Activated CD8-positive, alpha-beta T cell treated with anti-CD3 and anti-CD28 coated beads, Interleukin-2, amount 10 ng/mL, durations not matched to agents 7 days and 5 days (primary cell): ENCODE measurements around the gene RASSF5. TPM values are rescaled to one million over a fixed set of nuclear protein-coding genes. Genes with fewer than 3 reads are reported as not detected.

ENCODE experiments used
- ATAC-seq: fragments of 150-1000 bp; cut with Tn5 transposase; one replicate; pipeline ENCODE4 v1.10.0; 2021; ENCODE audit warnings: moderate library complexity
- CTCF ChIA-PET: fragments of 350-600 bp; sonication (Branson Sonifier 250); formaldehyde crosslinking; loops from one replicate; lab custom pipeline; 2021; ENCODE audit warnings: antibody characterized with exemption; lab: Charles Lee
- POLR2A ChIA-PET: fragments of 350-600 bp; sonication (Branson Sonifier 250); formaldehyde crosslinking; loops from one replicate; lab custom pipeline; 2021; ENCODE audit warnings: antibody characterized with exemption; lab: Charles Lee
- DNase-seq: peaks from one replicate; pipeline ENCODE4 v3.0.0-alpha.2; 2020
- H3K27ac Mint-ChIP-seq: one replicate; pipeline ENCODE4 v1.8.0; 2021; ENCODE audit warnings: mild to moderate bottlenecking, mixed read lengths
- H3K27me3 Mint-ChIP-seq: one replicate; pipeline ENCODE4 v1.8.0; 2021; ENCODE audit warnings: low read depth, mixed read lengths
- H3K36me3 Mint-ChIP-seq: one replicate; pipeline ENCODE4 v1.8.0; 2021; ENCODE audit warnings: low read depth, mixed read lengths
- H3K4me1 Mint-ChIP-seq: one replicate; pipeline ENCODE4 v1.8.0; 2021; ENCODE audit warnings: low read depth, mixed read lengths
- H3K4me3 Mint-ChIP-seq: one replicate; pipeline ENCODE4 v1.8.0; 2021; ENCODE audit warnings: mild to moderate bottlenecking, mixed read lengths
- H3K9me3 Mint-ChIP-seq: one replicate; pipeline ENCODE4 v1.8.0; 2022; ENCODE audit warnings: mixed read lengths; ENCODE audit not compliant: insufficient read depth
- total RNA-seq, 2 experiments: library from RNA; stranded (reverse); gene quantifications; one replicate each; pipeline ENCODE4 v1.2.3, GENCODE V29; 2021

The RASSF5 gene
- total RNA-seq, 2 experiments from 2014 or later: 192 to 195 TPM

DNA sequence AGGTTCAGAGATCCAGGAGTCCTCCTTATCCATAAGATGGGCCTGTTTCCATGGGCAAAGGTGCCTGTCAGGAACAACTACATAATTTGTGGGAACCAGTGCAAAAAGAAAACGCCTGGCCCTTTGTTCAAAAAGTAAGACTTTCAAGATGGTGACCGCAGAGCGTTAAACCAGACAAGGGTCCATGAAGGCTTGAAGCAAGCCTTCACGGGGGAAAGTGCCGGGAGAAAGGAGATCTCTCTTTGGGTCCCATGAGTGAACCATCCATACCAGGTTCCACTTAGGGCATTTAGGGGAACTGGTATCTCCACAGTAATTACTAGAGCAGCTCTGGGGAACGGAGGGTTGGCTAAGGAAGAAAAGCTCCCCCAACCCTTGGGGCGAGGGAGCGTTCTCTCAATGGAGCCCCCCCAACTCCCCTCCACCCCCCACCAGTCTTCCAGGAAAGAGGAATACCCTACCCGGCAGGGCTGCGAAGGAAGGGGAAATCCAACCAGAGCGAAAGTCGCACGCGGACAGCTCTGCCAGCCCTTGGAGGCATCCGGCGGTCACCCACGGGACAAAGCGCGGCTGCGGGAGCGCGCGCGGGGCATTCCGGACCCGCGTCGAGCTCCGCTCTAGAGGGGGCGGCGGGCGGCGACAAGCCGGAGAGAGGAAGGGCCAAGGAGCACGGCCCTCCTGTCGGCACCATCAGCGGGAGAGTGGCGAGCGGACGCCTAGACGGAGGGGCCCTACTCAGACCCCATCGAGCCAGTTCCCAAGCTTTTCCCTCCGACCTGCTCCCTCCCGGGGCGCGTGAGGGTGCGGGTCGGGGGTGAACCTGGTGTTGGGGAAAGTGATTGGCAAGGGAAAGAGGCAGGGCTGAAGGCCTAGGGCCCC is 687 bp upstream of the RASSF5 start:
- no peaks in the 10 kb centered on the region for H3K9me3 Mint-ChIP-seq
- no peak overlapping the region for H3K27ac Mint-ChIP-seq
- ChIA-PET POLR2A (interaction anchor here (0.6 to 2.3 kb wide), 14 partner anchors 10 to 106 kb away, joined by 3 to 8 read pairs (median 3); partner anchors contain the start of genes EIF2D and IKBKE), CTCF (interaction anchor here (0.6 to 1.9 kb wide), 20 partner anchors 9 to 158 kb away, joined by 3 to 15 read pairs (median 4); partner anchors contain the start of genes DYRK3 and IKBKE)
- peak; percentile 42 for DNase-seq
- peak overlapping the region; percentile 73 for H3K4me3 Mint-ChIP-seq
- peak; percentile 32 for ATAC-seq
- peaks cover 45% of the 10 kb centered on the region for H3K4me1 Mint-ChIP-seq
- peaks cover 10% of the 10 kb centered on the region for H3K36me3 Mint-ChIP-seq
- H3K27me3 Mint-ChIP-seq: peaks cover 25% of the 10 kb centered on the region

DNA sequence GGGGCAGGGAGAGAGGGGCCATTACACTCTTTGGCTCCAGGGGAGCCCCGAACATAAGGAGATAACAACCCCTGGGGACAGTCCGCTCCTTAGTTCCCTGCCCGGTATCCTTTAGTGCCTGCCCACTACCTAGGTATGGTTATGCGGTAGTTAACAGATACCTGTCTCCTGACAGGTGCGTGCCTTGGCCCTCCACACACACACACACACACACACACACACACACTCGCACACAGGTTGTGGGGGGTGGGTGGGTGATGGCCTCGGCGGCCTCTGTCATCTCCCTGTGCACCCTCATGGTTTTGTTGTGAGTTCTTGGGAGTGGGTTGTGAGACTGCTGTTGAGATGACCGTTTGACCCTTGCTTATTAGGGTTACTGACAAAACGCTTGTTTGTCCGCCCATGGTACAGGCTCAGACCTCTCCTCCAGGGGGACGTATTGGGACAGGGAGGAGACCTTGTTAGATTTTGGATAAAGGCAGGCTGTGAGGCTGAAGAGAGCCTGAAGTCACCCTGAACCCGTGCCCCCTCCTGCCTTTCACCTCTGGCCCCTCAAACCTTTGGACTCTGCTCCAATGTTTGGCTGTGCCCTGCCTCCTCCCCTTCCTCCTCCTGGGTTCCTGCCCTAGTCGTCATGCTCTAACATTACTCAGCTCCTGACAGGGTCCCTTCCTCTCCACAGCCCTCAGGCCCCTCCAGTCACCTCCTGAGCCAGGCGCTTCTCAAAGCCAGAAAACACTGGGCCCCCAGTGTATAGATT is 979 bp downstream of the RASSF5 start:
- peaks cover 4% of the 10 kb centered on the region for H3K36me3 Mint-ChIP-seq
- H3K4me1 Mint-ChIP-seq: peaks cover 43% of the 10 kb centered on the region
- peaks cover 25% of the 10 kb centered on the region for H3K27me3 Mint-ChIP-seq
- ChIA-PET CTCF (no interaction called here), POLR2A (interaction anchor here (0.6 to 2.3 kb wide), 2 partner anchors 9 to 12 kb away, joined by 3 to 8 read pairs; no protein-coding TSS in a partner anchor)
- peak overlapping the region; percentile 66 for H3K4me3 Mint-ChIP-seq
- no peaks in the 10 kb centered on the region for H3K9me3 Mint-ChIP-seq
- no peak overlapping the region for H3K27ac Mint-ChIP-seq
- ATAC-seq (no peak), DNase-seq (no peak)

DNA sequence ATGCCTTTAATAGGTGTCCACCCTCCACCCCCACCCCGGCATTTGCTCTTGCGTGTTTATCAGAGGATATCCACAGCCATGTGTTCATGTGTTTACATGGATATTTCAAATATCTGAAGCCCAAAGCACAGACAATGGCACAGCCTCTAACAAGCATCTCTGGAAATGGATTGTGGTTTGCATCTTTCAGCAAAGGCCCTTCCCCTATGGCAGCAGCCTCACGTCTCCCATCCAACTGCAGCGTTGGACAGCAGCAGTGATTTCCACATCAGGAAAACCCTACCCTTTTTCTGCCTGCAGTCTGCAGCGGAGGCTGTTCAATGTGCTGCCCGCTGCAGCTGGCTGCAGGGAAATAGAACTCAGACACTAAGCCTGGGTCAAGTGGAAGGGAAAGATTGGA is 1.6 kb downstream of the RASSF5 start:
- Mint-ChIP-seq H3K27me3 (peaks cover 26% of the 10 kb centered on the region), H3K4me1 (peaks cover 36% of the 10 kb centered on the region), H3K9me3 (no peaks in the 10 kb centered on the region), H3K4me3 (peak overlapping the region; percentile 66), H3K36me3 (peaks cover 3% of the 10 kb centered on the region), H3K27ac (no peak overlapping the region)
- POLR2A ChIA-PET: interaction anchor here (0.6 kb wide), 1 partner anchor 9 kb away, joined by 3 read pairs; no protein-coding TSS in a partner anchor
- DNase-seq: no peak
- ATAC-seq: no peak
- CTCF ChIA-PET: no interaction called here

DNA sequence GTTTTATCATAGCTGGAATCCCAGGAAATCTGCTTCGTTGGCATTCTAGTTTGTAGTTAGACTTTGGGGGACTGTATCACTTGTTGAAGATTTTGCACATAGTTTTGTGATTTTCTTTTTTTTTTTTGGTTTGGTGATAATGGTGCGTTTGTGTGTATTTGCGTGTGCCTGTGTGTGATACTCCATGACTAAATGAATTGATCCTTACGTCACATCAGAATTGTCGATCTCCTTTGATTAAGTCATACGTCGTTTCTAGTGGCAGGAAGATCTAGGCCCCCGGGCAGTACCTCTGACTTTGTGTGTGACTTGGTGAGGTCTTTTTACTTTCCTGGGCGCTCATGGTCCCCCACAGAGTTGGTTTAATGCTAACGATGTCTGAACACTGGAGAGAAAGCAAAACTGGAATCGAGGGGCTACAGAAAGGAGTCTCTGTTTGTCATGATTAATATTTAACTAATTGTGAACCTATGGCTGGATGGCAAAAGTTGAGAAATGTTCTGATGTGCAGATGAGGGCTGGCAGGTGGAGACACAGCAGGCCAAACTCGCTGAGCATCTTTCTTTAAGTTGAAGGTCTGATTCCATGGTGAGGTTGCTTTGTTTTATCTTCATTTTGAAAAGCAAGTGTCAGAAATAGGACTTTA is 2.4 kb downstream of the RASSF5 start:
- no peak for DNase-seq
- CTCF ChIA-PET: interaction anchor here (2.0 kb wide), 1 partner anchor 74 kb away, joined by 7 read pairs; no protein-coding TSS in a partner anchor

DNA sequence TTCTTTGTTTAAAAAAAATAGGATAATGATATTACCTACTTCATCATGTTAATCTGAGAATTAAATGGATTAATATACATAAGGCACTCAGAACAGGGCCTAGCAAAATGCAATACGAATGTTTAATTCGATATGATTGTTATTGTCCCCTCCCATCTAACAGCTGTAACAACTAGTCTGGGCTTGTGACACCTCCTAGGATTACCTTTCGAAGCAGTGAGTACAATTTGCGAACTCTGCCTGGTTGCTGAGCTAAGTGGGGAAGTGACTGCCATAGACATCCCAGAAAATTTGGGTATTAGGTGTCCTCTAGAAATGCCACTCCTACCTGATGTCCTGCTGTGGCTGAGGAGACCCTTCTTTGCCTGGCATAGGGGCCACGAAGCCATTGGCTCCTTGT is 3.0 kb downstream of the RASSF5 start:
- H3K4me3 Mint-ChIP-seq: no peak overlapping the region
- POLR2A ChIA-PET: no interaction called here
- H3K9me3 Mint-ChIP-seq: no peaks in the 10 kb centered on the region
- H3K36me3 Mint-ChIP-seq: no peaks in the 10 kb centered on the region
- ATAC-seq: no peak
- no peak for DNase-seq
- H3K27ac Mint-ChIP-seq: no peak overlapping the region
- H3K4me1 Mint-ChIP-seq: peaks cover 22% of the 10 kb centered on the region
- peaks cover 27% of the 10 kb centered on the region for H3K27me3 Mint-ChIP-seq
- CTCF ChIA-PET: interaction anchor here (0.7 to 2.0 kb wide), 2 partner anchors 73 to 92 kb away, joined by 3 to 7 read pairs; no protein-coding TSS in a partner anchor

More for the DNA sequence above, 2.4 kb downstream of the RASSF5 start:
- H3K27me3 Mint-ChIP-seq: peaks cover 27% of the 10 kb centered on the region
- no peak overlapping the region for H3K4me3 Mint-ChIP-seq
- POLR2A ChIA-PET: no interaction called here
- H3K36me3 Mint-ChIP-seq: no peaks in the 10 kb centered on the region
- ATAC-seq: no peak
- H3K4me1 Mint-ChIP-seq: peaks cover 29% of the 10 kb centered on the region
- H3K9me3 Mint-ChIP-seq: no peaks in the 10 kb centered on the region
- no peak overlapping the region for H3K27ac Mint-ChIP-seq

DNA sequence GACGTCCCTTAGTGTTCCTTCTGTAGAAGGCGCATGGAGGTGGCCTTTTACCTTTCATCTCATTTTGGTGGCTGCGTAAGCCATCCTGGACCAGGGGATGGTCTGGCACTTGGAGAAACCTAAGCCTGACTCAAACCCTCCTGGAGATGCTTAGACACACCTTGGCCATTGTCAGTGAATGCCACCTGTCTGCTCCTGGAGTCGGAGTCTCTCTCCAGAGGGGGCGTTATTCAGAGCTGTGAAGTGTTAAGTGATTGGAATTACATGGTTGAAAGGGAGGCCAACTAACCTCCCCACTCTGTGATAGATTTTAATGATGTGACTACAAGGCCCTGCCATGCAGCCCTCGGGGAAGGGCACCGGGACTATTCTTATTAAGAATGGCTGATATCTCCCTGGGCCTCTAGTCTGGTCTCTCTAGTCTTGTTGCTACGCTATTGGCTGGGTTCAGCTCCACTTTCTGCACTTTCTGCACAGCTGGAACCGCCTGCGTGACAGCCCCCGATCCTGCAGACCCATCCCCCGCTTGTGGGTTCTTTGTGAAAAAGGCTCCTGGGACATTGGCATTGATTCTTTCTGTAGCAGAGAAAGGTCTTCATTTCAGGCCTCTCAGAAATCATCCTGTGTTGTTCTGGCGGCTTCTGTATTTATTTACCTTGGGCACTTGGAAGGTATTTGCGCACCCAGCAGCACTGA is 4.2 kb downstream of the RASSF5 start:
- DNase-seq (no peak), ATAC-seq (no peak)
- peaks cover 35% of the 10 kb centered on the region for H3K27me3 Mint-ChIP-seq
- ChIA-PET POLR2A (no interaction called here), CTCF (interaction anchor here (2.0 kb wide), 1 partner anchor 72 kb away, joined by 7 read pairs; no protein-coding TSS in a partner anchor)
- H3K27ac Mint-ChIP-seq: no peak overlapping the region
- no peak overlapping the region for H3K4me3 Mint-ChIP-seq
- H3K9me3 Mint-ChIP-seq: no peaks in the 10 kb centered on the region
- H3K4me1 Mint-ChIP-seq: peaks cover 16% of the 10 kb centered on the region
- no peaks in the 10 kb centered on the region for H3K36me3 Mint-ChIP-seq

DNA sequence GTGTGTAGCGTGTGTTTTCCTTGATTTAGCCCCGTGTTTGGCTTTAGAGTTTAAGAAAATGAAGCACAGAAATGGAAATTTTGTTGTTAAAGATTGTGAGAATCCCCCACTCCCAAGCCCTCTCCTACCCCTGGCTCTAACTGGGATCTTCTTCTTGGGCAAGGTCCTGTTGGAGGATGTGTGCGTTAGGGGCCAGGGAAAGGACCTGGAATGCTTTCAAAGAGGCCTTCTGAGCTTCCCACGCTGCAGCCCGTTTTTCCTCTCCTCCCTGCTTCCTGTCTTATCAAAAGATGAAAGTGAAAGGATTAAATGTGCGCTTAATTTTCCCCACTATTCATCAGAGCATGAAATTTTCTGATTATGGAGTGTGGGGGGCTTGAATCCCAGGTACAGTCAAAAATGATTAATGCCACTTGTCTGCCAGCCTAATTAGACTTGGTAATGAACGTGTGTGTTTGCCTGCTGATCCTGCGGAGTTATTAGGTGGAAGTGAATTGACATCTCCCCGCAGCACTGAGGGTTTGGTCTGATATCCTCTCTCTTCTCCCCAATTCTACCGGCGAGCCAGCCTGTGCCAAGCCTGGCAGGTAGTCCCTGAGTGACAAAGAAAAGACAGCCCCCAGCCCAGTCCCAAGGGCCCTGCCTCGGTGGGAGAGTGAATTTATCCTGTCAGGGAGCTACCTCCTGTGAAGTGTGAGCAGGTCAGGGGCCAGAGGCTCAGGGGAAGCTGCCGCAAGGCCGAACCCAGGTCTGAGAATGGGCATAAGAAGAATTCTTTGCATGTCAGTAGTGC is 4.9 kb downstream of the RASSF5 start:
- DNase-seq (no peak), ATAC-seq (no peak)
- Mint-ChIP-seq H3K36me3 (no peaks in the 10 kb centered on the region), H3K27ac (no peak overlapping the region), H3K9me3 (no peaks in the 10 kb centered on the region), H3K4me1 (peaks cover 12% of the 10 kb centered on the region), H3K4me3 (no peak overlapping the region), H3K27me3 (peaks cover 35% of the 10 kb centered on the region)
- ChIA-PET POLR2A (no interaction called here), CTCF (no interaction called here)

DNA sequence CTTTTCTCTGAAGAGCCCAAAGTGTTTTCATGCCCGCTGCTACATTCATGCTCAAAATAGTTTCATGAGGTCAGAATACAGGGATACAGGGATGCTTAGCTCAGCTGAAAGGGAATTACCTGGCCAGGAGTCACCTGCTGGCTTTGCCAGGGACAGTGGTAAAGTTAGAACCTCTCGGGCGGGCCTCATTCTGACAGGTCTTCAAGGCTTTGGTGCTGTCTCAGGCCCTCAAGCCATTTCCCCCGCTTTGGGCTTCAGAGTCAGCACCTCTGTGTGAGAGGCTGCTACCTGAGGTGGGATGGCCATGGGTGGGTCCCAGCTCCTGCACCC is 5.5 kb downstream of the RASSF5 start:
- POLR2A ChIA-PET: no interaction called here
- H3K36me3 Mint-ChIP-seq: no peaks in the 10 kb centered on the region
- peaks cover 35% of the 10 kb centered on the region for H3K27me3 Mint-ChIP-seq
- DNase-seq (no peak), ATAC-seq (no peak)
- H3K4me1 Mint-ChIP-seq: peaks cover 12% of the 10 kb centered on the region
- H3K9me3 Mint-ChIP-seq: no peaks in the 10 kb centered on the region
- CTCF ChIA-PET: no interaction called here
- H3K4me3 Mint-ChIP-seq: no peak overlapping the region
- no peak overlapping the region for H3K27ac Mint-ChIP-seq

DNA sequence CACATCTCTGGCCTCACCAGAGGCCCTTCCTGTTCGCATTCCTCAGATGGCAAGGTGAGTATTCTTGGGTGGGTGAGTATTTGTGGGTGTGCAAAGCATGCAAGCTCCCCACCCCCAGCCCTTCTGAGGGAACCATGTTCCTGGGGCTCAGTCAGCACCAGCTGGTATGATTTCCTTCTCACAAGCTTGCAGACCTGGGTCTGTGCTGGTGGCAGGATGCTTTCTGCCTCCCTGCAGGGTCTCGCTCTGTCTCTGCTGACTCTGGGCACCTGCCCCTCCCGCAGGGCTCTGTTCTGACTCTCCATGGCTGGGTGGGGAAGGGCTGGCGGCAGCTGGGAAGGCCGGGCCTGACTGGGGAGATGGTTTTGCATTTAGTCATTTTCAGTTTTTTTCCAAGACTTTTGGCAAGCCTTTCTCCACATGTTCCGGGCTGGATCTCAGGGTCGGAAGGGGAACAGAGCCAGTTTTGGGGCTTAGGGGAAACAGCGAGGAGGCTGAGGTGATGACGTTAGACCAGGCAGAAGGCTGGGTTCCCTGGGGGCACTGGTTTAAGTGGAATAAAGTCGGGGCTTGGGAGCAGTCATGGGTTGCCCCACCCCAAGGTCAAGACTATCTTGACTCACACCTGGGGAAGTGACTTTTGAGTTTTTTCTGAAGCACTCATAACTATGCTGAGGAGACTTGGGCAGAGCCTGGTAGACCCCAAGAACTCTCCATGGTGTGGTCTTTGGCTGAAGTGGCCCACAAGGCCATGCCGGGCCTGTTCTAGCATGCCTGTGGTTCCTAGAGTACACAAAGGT is 6.2 kb downstream of the RASSF5 start:
- Mint-ChIP-seq H3K9me3 (no peaks in the 10 kb centered on the region), H3K27me3 (peaks cover 28% of the 10 kb centered on the region), H3K4me1 (peaks cover 7% of the 10 kb centered on the region), H3K4me3 (no peak overlapping the region), H3K27ac (no peak overlapping the region), H3K36me3 (no peaks in the 10 kb centered on the region)
- no peak for ATAC-seq
- POLR2A ChIA-PET: no interaction called here
- no peak for DNase-seq
- CTCF ChIA-PET: no interaction called here

DNA sequence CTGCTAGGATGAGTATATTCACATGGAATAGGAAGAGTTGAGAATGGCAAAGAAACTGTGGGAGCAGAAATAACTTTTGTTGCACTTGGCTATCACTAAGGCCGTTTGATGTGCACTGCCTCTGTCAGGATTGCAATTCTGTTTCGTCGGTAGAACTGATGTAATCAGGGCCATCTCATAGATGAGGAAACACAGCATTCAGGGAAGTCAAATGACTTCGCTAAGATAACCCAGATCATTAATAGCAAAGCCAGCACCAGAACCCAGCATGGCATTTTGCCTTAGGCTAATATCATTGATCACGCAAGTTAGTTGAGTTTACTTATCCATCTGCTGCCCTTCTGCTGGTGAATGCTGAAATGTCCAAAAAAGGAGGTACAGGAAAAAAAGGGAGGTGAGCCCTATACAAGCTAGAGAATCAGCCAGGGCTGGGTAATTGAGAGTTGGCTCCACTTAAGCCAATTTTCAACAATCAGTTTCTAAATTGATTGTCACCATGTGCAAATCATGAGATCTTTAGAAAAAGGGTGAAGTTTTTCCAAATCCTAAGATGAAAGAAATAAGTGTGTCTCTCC is 7.6 kb downstream of the RASSF5 start:
- Mint-ChIP-seq H3K27me3 (peaks cover 15% of the 10 kb centered on the region), H3K4me1 (peaks cover 4% of the 10 kb centered on the region), H3K27ac (no peak overlapping the region), H3K4me3 (no peak overlapping the region), H3K36me3 (no peaks in the 10 kb centered on the region), H3K9me3 (no peaks in the 10 kb centered on the region)
- no peak for DNase-seq
- ATAC-seq: no peak
- POLR2A ChIA-PET: no interaction called here
- CTCF ChIA-PET: interaction anchor here (1.0 to 2.4 kb wide), 5 partner anchors 30 to 121 kb away, joined by 3 to 9 read pairs (median 8); partner anchors contain the start of gene DYRK3
